Activated CD8-positive, alpha-beta memory T cell treated with anti-CD3 and anti-CD28 coated beads for 48 hours (primary cell): ENCODE data around the gene CHCHD6.

Source experiments
- DNase-seq, 3 experiments: peaks; one replicate each; pipeline ENCODE4 v3.0.0-alpha.2; 2020; ENCODE audit warnings: low read depth in 2 of 3, low spot score in 2 of 3

The CHCHD6 gene

DNA sequence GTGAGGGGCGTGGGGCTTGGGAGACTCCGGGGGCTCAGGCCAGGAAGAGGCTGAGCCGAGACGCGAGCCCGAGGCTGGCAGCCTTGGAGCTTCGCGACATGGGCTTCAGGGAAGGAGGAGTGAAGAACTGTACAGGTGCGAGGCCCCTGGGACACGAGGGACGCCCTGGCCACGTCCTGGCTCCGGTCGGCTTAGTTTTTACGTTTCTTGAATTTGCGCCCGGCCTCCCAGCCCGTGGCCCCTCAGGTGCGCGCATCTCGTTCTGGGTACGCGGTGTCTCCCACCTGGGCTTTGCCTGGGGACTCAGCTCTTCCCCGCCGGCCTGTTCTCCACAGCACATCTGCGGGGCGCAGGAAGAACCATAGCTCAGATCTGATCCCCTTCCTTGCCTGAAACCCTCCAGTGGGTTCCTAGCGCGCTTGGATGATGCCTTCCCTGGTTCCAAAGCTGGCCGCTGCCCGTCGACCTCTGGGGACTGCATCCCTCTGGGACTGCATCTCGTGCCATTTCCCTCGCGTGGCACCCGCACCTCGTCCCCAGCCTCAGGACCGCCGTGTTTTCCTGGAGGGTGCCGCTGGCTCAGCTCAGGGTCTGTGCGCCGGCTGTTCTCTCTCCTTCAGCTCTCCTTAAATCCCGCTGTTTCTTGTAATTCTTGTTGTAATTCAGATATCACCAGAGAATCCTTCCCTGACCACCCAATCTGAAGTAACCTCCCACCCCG is 614 bp downstream of the CHCHD6 start:
- DNase-seq, result no peak

DNA sequence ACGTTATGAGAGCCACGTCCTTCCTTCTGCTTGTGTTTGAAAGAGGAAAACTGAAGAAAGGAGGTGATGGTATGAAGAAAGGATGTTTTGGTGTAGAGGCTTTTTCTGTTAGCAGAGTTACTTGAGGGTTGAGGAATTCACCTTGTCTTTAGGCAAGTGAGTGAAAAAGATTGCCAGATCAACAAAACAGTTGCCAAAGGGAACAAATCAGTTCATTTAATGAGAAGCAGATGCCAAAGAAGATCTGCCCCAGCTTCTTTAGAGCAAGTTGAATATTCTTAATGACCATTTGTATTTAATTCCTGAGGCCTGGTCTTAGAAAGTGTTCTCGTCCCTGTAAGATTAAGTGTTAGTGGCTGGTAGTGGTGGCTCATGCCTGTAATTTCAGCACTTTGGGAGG is 2.6 kb downstream of the CHCHD6 start:
- no peak for DNase-seq

DNA sequence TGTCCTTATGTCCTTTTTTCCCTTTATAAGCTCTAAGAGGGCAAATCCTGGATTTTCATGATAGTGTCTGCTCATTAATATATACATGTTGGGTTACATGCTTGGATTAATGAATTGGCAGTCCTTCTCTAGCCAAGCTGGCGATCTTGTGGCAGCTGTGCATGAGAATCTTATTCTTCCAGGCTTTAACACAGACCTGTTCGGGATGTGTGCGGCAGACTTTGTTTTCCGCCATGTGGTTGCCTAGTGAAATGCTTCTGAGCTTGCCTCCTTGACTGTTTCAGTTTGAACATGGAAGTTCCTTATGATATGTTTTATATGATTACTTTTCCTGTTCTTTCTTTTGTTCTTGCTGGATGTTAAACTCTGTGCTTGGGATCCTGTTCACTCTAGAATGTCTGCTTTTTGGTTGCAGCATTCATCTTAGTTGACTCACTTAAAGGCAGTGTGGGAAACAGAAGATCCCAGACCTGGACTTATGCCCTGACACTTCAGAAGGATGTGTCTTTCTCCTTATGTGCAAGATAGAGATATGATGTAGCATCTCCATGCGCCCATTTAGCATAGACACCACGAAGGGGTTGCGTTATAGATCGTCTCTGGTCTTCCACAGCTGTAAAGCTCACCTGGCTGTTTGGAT is 7.2 kb downstream of the CHCHD6 start:
- no peak for DNase-seq

DNA sequence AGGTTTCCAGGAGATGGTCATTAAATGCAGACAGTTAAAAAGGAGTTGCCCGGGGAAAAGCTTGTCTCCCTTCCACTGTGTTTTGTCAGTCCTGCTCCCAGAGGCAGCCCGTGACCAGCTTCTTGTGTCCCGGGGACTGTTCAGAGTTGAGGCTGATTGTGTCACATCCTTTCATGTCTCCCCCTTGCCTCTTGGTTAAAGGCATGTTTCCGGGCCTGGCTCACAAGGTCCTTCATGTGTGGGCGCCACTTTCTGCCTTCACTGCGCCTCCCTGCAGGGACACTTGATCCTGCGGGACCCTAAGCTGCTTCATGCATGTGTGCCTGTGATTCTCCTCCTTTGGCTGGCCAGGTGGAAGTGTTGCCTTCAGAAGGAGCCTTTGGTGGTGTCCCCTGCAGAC is 9.2 kb downstream of the CHCHD6 start:
- DNase-seq, result no peak

DNA sequence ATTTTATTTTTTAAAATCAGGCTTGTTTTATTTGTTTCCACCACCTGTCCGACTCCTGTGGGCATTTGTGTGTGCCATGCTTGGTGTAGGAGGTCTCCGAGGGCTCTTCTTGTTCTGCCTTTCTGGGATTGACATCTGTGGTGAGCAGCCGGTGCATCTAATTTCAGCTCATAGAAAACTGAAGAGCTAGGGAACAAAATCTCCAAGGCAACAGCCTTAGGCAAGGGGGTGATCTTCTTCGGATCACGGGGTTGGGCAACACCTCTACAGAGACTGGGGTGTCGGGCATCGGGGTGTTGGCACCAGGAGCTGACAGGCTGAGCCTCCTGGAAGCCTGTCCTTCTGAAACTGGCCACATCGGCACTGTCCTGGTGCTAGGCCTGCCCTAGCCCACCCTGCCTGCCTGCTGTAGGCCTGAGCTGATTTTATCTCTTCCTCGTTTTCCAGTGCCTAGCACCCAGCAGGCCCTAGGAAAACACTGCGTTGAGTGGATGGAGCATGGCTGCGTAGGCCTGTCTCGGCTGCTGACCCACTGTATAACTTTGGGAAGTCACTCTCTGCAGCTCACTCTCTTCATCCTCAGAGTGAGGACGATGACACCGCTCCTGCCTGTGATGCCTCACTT is 10.3 kb downstream of the CHCHD6 start:
- DNase-seq, result no peak

DNA sequence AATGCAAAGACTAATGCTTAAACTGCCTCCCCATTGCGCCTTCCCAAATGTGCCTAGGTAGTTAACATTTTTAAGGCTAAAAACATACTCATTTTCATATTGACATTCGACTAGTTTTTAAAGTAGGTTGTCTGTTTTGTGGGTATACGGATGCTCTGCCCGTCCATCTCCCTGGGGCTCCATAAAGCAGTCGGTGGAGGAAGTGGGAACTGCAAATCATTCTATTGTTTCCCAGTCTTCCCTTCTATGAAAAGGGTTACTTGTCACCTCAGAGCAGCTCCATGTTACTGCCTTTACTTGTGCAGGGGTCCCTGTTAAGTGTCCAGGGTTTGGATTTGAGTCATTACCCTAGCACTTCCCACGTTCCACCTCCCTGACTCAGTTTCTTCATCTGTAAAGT is 10.9 kb downstream of the CHCHD6 start:
- no peak for DNase-seq

DNA sequence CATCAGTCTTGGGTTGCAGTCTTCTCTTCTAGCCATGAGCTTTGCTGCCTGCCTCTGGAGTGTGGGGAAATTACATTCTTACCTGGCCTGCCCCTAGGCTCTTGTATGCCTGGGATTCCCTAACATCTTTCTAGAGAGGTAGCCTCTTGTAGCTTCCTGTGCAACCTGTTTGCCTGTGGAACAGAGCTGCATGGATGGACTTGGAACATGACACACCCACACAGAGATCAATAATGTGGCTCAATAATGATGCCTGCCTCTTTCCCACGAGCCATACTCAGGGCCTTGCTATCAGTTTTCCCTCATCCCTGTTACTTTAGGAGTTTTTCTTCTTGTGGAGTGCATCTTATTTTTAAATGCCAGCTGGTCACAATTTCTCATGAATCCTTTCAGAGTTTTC is 11.4 kb downstream of the CHCHD6 start:
- DNase-seq, result no peak

DNA sequence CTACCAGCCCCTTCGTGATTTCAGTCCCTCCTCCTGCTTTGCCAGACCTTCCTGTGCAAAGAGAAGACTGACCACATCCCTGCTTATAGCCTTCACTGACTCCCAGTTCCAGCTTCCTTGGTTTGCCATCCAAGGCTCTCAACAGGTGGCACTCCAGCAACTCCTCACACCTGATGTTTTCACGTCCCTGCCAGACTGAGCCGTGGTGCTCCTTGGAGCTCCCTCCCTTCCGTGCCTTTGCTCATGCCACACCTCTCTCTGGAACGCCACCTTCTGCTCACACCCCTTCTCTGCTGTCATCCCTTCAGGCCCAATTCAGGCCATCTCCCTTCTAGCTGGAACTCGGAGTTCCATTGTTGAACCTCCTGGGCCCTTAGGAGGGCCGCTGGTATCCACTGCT is 12.0 kb downstream of the CHCHD6 start:
- DNase-seq, result no peak

DNA sequence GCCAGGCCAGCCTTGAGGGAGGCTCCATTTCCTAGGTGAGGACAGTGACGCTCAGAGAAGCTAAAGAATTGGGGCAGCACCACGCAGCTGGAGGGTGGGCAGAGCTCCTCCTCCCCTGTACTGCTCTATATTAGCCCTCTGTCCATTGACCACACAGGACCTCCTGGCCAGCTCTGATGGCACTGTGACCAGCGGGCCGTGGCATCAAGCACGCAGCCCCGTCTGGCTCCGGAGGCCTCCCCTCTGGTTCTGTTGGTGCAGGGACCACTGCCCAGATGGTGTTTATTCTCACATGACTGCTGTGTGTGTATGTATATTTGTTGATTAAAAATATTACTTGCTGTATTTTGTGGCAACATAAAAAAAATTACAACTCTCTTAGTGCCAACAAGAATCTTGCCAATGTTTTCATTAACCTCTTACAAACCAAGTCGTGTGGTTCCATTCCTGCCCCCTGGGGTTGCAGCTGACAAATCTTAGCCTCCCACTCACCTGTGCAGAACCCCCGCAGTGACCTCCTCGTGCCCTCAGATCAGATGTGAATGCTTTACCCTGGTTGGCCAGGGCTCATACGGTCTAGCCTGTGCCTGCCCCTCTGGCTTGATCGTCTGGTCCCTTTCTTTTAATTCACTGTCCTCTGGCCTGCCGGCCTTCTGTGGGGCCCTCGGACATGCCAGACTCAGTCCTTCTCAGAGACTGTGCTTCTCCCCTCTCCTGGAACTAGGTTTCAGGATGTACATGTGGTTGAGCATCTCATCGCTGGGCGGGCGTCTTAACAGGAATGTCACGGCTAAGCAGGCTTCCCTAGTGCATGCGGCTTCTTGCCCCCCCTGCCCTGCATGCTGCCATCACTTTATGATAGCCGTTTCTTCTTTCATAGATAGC is 14.8 kb downstream of the CHCHD6 start:
- DNase-seq, result no peak

DNA sequence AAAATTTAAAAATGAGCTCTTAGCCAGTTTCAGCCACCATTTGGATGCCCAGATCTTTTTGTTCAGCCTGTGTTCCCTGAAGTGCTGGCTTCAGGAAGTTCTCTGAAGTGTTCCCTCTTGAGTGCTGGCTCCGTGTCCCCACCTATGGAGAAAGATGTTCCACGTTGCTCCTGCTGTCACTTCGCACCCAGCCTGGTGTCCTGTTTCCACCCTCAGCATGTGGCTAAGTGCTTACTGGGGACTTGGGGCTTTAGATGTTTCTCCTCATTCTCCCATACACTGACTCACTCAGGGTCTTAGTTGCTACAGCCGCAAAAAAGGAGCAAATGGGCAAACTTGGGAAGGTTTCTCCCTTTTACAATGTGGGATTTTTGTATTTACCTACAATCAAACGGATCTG is 16.6 kb downstream of the CHCHD6 start:
- DNase-seq, result no peak

DNA sequence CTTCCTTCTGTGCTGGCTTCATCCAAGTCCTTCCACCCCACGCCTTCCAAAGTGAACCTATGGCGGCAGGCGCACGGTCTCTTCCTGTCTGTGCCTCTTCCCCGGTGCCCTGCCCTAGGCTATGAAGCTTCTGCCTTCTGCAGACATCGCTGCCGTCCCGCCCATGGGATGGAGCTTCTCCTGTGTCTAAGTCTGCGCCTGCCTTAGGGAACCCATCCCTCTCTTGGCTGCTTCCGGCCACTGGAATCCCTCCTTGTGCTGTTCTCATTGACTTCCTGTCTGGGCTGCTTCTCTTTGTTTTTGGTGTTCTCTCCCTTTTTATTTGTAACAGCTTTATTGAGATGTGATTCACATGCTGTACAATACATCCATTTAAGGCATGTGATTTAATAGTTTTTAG is 17.2 kb downstream of the CHCHD6 start:
- DNase-seq, result no peak

DNA sequence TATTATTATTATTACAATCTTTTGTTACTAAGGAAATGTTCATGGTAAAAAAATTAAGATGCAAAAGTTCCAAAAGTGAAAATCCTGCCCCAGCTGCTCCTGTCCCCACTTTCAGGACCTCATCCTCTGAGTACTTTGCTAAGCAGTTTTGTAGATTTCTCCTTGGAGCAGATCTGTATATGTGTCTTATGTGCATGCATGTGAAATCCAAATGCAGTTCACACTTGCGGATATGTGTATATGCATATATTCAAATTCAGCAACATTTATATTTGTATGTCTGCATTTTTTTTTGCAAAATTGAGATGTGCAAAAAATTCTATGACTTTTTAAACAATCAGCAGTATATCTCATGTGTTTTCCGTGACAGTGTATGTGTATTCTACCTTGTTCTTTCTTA is 19.2 kb downstream of the CHCHD6 start:
- no peak for DNase-seq

DNA sequence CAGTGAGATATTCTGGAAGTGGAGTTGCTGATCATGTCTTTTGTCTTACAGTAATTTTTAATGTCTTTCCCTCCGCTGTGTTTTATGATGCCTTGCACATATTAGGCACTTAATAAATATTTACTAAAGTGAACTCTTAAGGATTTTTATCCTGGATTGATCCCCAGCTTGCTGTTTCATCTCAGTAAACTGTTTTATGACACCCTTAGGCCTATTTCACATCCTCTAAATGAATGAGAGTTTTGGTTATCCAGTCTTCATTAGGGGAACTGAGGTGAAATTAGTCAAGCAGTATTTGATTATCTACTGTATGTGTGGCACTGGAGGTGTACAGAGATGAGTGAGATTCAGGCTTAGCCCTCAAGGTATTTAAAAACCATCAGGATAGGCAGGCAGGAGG is 19.8 kb downstream of the CHCHD6 start:
- DNase-seq, result no peak

DNA sequence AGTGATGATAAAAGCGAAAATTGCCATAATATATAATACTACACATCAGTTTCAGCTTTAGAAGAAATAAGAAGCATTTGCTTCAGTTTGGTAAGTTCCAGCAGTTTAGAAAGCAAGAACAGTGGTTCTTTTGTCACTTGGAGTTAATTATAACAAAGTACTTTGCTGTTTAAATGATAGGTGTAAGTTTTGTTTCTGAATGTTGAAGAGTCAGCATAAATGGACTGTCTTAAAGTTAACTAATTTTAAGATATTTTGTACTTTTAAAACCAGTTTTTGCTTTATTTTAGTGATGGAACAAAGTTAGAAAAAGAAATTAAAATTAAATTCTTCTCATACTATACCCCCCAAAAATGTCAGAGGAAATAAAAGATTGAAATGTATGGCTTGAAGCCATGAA is 24.6 kb downstream of the CHCHD6 start:
- no peak for DNase-seq

DNA sequence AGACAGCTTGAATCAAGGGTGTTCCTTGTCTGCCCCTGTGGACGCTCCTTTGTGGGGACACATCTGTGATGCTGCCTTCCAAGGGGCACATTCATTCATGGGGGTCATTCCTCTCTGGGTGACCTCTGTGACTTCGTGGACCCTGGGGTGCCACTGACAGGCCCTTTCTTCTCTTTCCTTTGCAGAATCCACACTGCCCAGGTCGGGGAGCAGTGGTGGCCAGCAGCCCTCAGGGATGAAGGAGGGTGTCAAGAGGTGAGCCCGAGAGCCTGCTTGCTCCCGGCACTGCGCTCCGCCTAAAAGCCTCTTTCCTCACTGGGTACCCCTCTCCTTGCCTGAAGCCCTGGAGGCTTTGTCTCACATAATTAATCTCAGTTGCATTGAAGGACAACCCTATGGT is 26.3 kb downstream of the CHCHD6 start:
- DNase-seq, result no peak

DNA sequence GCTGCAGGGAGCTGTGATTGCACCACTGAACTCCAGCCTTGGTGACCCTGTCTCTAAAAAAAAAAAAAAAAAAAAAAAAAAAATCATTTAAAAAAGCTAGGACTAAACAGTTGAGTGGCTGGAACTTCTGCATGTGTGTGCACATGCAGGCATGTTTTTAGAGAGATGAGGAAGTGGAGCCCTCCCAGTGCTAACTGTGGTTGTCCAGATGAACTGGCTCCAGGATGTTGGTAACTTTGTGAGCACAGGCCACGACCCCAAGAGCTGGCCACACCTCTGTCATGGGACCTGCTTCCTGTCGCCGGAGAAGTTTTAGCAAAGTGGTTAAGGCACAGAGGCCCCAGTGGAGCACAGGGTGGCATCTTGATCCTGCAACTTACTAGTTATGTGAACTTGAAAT is 27.0 kb downstream of the CHCHD6 start:
- DNase-seq, result no peak

DNA sequence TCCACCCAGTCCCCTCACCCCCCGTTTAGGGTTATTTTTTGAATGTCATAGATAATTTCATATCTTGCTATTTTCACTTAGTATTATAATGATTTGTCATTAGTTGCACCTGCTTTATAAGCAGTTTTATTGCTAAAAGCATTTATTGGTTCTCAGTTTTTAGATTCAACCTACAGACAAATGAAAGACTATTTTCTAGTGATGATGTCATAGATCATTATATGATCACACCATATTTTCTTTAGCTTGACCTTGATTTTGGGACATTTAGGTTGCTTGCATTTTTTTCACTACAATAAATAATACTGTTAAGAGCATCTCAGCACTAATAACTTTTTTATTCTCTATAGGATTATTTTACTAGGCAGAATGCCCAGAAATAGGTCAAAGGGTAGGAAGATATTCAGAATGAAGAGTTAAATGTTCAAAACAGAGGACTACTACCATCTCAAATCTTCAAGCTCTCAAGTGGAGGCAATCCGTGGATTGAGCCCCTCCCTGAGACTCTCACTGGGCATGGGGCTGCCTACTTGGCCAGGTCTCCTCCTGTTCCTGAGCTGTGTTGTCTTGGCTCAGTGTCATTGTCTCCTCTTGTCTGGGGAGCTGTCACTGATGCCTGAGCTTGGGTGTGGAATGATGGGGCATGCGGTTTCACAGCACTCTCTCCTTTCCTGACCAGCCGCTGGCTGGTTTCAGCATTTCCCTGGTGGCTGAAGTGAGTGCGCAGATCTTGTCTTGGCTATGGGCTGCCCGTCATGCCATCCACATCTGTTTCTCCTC is 28.4 kb downstream of the CHCHD6 start:
- no peak for DNase-seq

DNA sequence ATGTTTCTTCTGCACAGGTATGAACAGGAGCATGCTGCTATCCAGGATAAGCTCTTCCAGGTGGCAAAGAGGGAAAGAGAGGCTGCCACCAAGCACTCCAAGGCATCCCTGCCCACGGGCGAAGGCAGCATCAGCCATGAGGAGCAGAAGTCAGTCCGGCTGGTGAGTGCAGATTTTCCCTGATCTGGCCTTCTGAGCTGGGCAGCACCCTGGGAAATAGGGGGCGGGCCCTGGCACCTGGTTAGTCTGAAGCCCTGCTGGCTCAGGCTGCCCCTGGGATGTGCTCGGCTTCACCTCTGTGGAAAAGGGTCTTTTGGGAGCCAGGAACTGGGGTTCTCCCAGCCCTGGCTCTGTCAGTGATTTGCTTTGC is 29.0 kb downstream of the CHCHD6 start:
- DNase-seq, result no peak

DNA sequence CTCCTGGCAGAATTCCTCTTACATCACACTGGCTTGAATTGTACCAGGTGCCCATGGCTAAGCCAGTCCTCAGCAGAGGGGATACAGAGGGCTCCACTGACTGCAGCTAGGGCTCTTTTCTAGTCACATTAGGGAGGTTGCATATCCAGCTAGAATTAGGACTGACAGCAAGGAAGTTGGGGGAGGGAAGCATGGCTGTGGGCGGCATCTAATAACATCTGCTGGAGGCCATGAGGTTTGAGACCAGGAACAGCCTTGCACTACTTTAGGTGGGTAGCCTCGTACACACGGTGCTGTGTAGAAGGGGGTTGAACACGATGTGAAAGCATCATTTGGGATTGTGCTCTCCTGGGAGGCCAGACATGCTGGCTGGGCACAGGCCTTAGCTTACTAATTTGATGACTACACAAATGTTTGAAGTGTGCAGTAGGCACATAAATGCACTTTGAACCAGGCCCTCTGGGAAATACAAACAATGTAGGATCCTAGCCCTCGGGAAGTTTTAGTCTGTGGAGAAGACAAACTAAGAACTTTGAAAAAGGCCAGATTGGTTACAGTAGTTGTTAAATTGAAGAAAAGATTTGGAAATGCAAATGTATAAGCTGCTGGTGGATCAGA is 30.2 kb downstream of the CHCHD6 start:
- DNase-seq, result no peak

DNA sequence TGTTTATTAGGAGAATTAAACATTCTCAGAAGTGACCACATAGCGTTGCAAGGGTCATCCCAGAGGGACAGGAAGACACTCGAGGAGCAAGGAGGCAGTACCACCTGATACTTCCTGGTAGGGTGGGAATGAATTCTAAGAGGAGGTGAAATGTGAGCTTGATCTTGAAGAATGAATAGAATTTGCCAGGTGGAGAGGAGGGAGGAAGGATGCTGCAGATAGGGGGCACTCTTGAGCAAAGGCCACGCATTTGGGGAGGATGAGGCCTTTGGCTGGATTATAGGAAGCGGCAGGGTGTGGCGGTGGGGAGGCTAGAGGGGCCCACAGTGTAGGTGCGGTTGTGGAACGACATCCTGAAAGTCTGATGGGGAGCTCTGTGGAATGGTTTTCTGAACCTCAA is 33.5 kb downstream of the CHCHD6 start:
- no peak for DNase-seq

DNA sequence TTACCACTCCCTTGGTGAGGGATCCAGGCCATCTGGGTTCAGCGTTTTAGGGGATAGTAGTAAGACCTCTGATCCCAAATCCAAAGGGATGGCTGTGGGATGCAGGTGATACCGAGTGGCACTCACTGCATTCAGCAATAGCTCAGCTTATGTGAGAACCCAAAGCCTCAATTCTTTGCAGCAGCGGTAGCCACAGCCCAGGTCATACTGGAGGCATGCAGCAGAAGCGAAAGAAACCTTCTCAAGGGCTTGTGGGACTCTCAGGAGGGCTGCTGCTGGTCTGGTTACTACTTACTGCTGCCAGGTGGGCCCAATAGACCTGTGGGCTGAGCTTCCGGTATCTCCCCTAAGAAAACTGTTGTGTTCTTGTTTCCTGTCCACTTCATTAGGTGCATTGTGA is 38.0 kb downstream of the CHCHD6 start:
- DNase-seq, result no peak
